Measurements from ENCODE around the gene EID3. TPM values are rescaled to one million over a fixed set of nuclear protein-coding genes. Genes with fewer than 3 reads are reported as not detected.

Gene EID3
- total RNA-seq, 6 experiments from 2014 or later = 2.2 to 4.4 (median 4.1) TPM

DNA sequence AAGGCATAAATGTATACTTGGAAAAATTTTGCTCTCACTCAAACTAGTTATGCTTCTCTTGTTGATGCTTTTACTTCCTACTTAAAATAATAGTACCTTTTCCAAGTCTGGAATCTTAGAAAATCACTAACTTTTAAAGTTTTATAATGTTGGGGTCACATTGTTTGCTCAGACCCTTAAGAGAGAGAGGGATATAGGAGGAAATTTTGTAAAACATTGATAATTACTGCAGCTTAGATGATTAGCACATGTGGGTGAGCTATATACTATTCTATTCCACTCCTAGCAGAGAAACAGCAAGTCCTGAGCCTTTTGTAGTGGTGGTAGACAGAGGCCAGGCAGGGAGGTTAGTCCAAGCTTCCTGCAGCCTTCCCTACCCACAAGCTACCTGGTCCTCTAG lies 13.4 kb downstream of the EID3 start:
- Mint-ChIP-seq H3K4me1 (ENCODE audit: low read depth) (peaks cover 47% of the 10 kb centered on the region), H3K27ac (peak overlapping the region; percentile 69), H3K9me3 (peaks cover 13% of the 10 kb centered on the region), H3K27me3 (ENCODE audit: insufficient read depth) (peaks cover 30% of the 10 kb centered on the region), H3K4me3 (peak overlapping the region; percentile 42; the same call in 1 of the 2 replicates), H3K36me3 (ENCODE audit: low read depth) (peaks cover 78% of the 10 kb centered on the region)
- TF ChIP-seq, protein P1, sequence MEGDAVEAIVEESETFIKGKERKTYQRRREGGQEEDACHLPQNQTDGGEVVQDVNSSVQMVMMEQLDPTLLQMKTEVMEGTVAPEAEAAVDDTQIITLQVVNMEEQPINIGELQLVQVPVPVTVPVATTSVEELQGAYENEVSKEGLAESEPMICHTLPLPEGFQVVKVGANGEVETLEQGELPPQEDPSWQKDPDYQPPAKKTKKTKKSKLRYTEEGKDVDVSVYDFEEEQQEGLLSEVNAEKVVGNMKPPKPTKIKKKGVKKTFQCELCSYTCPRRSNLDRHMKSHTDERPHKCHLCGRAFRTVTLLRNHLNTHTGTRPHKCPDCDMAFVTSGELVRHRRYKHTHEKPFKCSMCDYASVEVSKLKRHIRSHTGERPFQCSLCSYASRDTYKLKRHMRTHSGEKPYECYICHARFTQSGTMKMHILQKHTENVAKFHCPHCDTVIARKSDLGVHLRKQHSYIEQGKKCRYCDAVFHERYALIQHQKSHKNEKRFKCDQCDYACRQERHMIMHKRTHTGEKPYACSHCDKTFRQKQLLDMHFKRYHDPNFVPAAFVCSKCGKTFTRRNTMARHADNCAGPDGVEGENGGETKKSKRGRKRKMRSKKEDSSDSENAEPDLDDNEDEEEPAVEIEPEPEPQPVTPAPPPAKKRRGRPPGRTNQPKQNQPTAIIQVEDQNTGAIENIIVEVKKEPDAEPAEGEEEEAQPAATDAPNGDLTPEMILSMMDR (IDR thresholded peaks at IDR 0.05) = no peak
- no peak for DNase-seq

DNA sequence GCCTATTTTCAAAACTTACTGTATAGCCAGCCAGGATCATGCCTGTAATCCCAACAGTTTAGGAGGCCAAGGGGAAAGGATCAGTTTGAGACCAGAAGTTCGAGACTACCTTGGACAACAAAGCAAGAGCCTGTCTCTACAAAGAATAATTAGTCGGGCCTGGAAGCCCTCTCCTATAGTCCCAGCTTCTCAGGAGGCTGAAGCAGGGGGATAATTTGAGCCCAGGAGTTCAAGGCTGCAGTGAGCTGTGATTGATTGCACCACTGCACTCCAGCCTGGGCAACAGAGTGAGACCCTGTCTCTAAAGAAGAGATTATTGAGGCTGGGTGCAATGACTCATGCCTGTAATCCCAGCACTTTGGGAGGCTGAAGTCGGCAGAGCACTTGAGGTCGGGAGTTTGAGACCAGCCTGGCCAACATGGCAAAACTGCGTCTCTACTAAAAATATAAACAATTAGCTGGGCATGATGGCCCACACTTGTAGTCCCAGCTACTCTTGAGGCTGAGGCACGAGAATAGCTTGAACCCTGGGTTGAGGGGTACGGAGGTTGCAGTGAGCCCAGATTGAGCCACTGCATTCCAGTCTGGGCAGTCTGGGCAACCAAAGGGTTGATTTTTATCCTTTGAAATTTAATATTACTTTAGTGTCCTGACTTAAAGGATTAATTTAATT lies 14.1 kb downstream of the EID3 start:
- Mint-ChIP-seq H3K4me1 (ENCODE audit: low read depth) (peaks cover 49% of the 10 kb centered on the region), H3K36me3 (ENCODE audit: low read depth) (peaks cover 80% of the 10 kb centered on the region), H3K9me3 (peaks cover 13% of the 10 kb centered on the region), H3K27ac (peak overlapping the region; percentile 57), H3K4me3 (peak overlapping the region; percentile 17; the same call in 1 of the 2 replicates), H3K27me3 (ENCODE audit: insufficient read depth) (peaks cover 31% of the 10 kb centered on the region)
- no peak for DNase-seq
- TF ChIP-seq, protein P1 (IDR thresholded peaks at IDR 0.05) = no peak

DNA sequence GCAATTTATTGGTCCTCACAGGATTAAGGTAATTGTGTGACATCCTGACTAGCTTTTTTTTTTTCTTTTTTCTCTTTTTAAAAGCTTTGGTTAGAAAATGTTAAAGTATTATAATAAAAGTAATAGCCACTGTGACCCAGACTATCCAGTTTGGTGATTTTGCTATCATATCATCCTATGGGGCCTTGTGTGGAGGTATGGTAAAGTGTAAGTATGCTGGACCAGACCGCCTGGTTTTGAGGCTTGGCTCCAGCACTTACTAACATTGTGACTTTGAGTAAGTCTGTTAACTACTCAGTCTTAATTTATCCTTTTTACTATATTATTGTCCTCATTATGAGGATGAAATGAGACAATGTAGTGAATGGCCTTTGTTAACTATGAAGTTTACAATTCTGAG lies 15.5 kb downstream of the EID3 start:
- TF ChIP-seq, protein P1 (IDR thresholded peaks at IDR 0.05) = no peak
- H3K36me3 Mint-ChIP-seq (ENCODE audit: low read depth) = peaks cover 73% of the 10 kb centered on the region
- peaks cover 40% of the 10 kb centered on the region for H3K4me1 Mint-ChIP-seq (ENCODE audit: low read depth)
- peak overlapping the region; percentile 58 for H3K27ac Mint-ChIP-seq
- no peak overlapping the region for H3K4me3 Mint-ChIP-seq
- H3K27me3 Mint-ChIP-seq (ENCODE audit: insufficient read depth) = peaks cover 30% of the 10 kb centered on the region
- H3K9me3 Mint-ChIP-seq = peaks cover 13% of the 10 kb centered on the region
- DNase-seq = no peak

DNA sequence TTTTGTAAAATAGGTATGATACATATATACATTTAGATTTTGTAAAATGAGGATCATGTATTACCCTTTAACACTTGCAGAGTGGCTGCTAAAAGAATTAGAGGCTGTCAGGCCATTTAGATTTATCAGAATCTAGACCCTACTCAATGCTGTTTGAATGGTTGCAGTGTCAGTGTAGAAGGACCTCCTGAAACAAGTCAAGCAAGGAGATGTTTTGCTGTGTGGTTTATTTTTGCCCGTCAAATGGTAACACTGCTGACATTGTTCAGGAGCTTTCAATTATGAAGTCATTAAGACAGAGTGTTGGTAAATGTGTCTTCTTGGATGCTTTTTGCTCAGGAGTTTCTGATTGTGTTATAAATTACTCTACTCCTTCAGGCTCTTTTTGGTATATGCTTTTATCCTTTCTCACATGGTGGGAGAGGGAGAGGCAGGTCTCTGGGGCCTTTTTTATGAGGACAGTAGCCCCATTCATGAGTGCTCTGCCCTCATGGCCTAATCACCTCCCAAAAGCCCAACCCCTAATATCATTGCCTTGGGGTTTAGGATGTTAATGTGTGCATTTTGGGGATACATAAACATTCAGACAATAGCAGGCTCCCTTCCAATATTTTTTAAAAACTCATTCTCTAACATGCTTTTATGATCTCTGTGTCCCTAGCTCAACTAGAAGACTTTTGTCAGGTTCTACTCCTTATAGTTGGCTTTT lies 16.5 kb downstream of the EID3 start:
- no peak for DNase-seq
- Mint-ChIP-seq H3K27me3 (ENCODE audit: insufficient read depth) (peaks cover 34% of the 10 kb centered on the region), H3K36me3 (ENCODE audit: low read depth) (peaks cover 75% of the 10 kb centered on the region), H3K27ac (peak overlapping the region; percentile 58; the same call in 1 of the 2 replicates), H3K4me1 (ENCODE audit: low read depth) (peaks cover 34% of the 10 kb centered on the region), H3K4me3 (peak overlapping the region; percentile 26; the same call in 1 of the 2 replicates), H3K9me3 (peaks cover 13% of the 10 kb centered on the region)
- TF ChIP-seq, protein P1 (IDR thresholded peaks at IDR 0.05) = no peak

DNA sequence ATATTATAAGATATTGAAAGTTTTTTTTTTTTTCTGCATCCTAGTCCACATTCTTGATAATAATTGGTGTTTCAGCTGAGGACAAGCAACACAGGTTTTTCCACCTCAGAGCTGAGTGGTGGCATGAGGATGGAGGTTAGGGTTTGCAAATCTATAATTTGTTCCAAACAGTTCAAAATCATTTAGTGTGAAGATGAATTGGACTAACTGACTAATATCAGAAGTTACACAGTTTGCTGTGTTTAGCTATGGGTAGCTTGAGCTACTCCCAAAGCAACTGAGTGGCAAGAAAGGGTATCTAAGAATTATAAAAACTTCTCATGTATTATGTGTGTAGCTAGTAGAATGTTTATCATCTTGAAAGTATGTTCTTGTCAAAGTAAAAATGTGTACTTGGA lies 17.1 kb downstream of the EID3 start:
- H3K27ac Mint-ChIP-seq = peak overlapping the region; percentile 33; the same call in 1 of the 2 replicates
- H3K9me3 Mint-ChIP-seq = peaks cover 13% of the 10 kb centered on the region
- TF ChIP-seq, protein P1 (IDR thresholded peaks at IDR 0.05) = no peak
- peaks cover 34% of the 10 kb centered on the region for H3K27me3 Mint-ChIP-seq (ENCODE audit: insufficient read depth)
- peaks cover 28% of the 10 kb centered on the region for H3K4me1 Mint-ChIP-seq (ENCODE audit: low read depth)
- DNase-seq = no peak
- H3K4me3 Mint-ChIP-seq = no peak overlapping the region
- H3K36me3 Mint-ChIP-seq (ENCODE audit: low read depth) = peaks cover 73% of the 10 kb centered on the region
